ENCODE results near the gene RNF181.
A peak's percentile ranks its signal among the peaks of the same experiment; 100 is the strongest.
"Not testable (repeated sequence)": the region's sequence is repeated elsewhere in the genome, so short reads cannot be mapped to it uniquely, and the experiment has no call there.

The RNF181 gene

GRCh38 chr2:85595301-85596025, at the start of gene RNF181:
Gene RNF181 (plus strand): TSS chr2:85595745. CDS start chr2:85595764, 19 bp downstream.
- DNase-seq: peak; percentile 97 to 98

- no peak for DNase-seq
Observed at GRCh38 chr2:85545780-85546240, 49.7 kb upstream of the RNF181 start.

GRCh38 chr2:85547089-85547858, 48.3 kb upstream of the RNF181 start:
- no peak for DNase-seq

- no peak for DNase-seq
Observed at GRCh38 chr2:85547859-85548607, 47.5 kb upstream of the RNF181 start.

- DNase-seq: no peak
Observed at GRCh38 chr2:85548608-85548900, 47.0 kb upstream of the RNF181 start.

GRCh38 chr2:85549095-85549494, 46.5 kb upstream of the RNF181 start:
- no peak for DNase-seq

- no peak for DNase-seq
Observed at GRCh38 chr2:85549826-85550225, 45.7 kb upstream of the RNF181 start.

- no peak for DNase-seq
Observed at GRCh38 chr2:85550486-85550885, 45.1 kb upstream of the RNF181 start.

GRCh38 chr2:85551698-85552678, 43.6 kb upstream of the RNF181 start:
- peak; percentile 48 to 75 for DNase-seq

- DNase-seq: no peak
Observed at GRCh38 chr2:85553184-85553583, 42.4 kb upstream of the RNF181 start.

- no peak for DNase-seq
Observed at GRCh38 chr2:85554980-85555612, 40.4 kb upstream of the RNF181 start.

- DNase-seq: no peak
Observed at GRCh38 chr2:85557130-85557529, 38.4 kb upstream of the RNF181 start.

- no peak for DNase-seq
Observed at GRCh38 chr2:85558160-85558559, 37.4 kb upstream of the RNF181 start.

- DNase-seq: not testable (repeated sequence)
Observed at GRCh38 chr2:85560403-85560726, 35.2 kb upstream of the RNF181 start.

GRCh38 chr2:85560812-85561279, 34.7 kb upstream of the RNF181 start:
- no peak for DNase-seq

GRCh38 chr2:85561280-85562212, 34.0 kb upstream of the RNF181 start, which contains the start of gene GGCX:
Gene GGCX (minus strand): TSS chr2:85561493. CDS start chr2:85561428, 65 bp downstream.
- DNase-seq: peak; percentile 94 to 97

- no peak for DNase-seq
Observed at GRCh38 chr2:85564144-85564563, 31.4 kb upstream of the RNF181 start.

GRCh38 chr2:85566265-85566664, 29.3 kb upstream of the RNF181 start:
- DNase-seq: no peak

GRCh38 chr2:85575739-85576138, 19.8 kb upstream of the RNF181 start:
- DNase-seq: no peak

GRCh38 chr2:85577063-85577385, 18.5 kb upstream of the RNF181 start:
- no peak for DNase-seq

All from SHP77 (cell line).